OCI-LY7 (cell line): Measurements from ENCODE around the gene MSLN. TPM values are rescaled to one million over a fixed set of nuclear protein-coding genes. Genes with fewer than 3 reads are reported as not detected.

Source experiments
- BruUV-seq: library from RNA; stranded (reverse); fragments of 400-500 nt; replicated peaks from 2 replicates; lab custom pipeline; 2021; lab: Mats Ljungman, UMichigan
- CTCF ChIA-PET: fragments of 300-600 bp; sonication (Branson Sonifier 250); formaldehyde crosslinking; loops from one replicate; lab custom pipeline; 2022; ENCODE audit warnings: antibody characterized with exemption; ENCODE audit not compliant: unreplicated experiment; lab: Charles Lee
- POLR2A ChIA-PET: fragments of 300-600 bp; sonication (Branson Sonifier 250); formaldehyde crosslinking; loops from one replicate; lab custom pipeline; 2022; ENCODE audit warnings: antibody characterized with exemption; lab: Charles Lee
- DNase-seq: peaks from one replicate; pipeline ENCODE4 v3.0.0-alpha.2; 2015; ENCODE audit warnings: low spot score
- H2AFZ ChIP-seq: fragments of 200-600 bp; sonication (generic), shearing (Covaris generic); 2 replicates; pipeline ENCODE4 v1.6.1; 2014; ENCODE audit warnings: mild to moderate bottlenecking, antibody characterized with exemption, low read length, moderate library complexity
- H3K27ac ChIP-seq: fragments of 200-600 bp; sonication (generic); 2 replicates; pipeline ENCODE4 v1.5.1; 2014; ENCODE audit warnings: mixed run types, low read depth, mild to moderate bottlenecking, moderate library complexity, low read length, inconsistent platforms; ENCODE audit not compliant: poor library complexity, severe bottlenecking
- H3K36me3 ChIP-seq: fragments of 200-600 bp; sonication (generic); 2 replicates; pipeline ENCODE4 v1.6.1; 2014; ENCODE audit warnings: mild to moderate bottlenecking, antibody characterized with exemption, low read length, moderate library complexity, mixed read lengths; ENCODE audit not compliant: insufficient read depth
- H3K4me1 ChIP-seq: fragments of 200-600 bp; sonication (generic); 2 replicates; pipeline ENCODE4 v1.5.1; 2014; ENCODE audit warnings: mild to moderate bottlenecking, low read length; ENCODE audit not compliant: insufficient read depth, poor library complexity, severe bottlenecking
- H3K4me2 ChIP-seq: fragments of 200-600 bp; sonication (generic); 2 replicates; pipeline ENCODE4 v1.6.1; 2014; ENCODE audit warnings: mild to moderate bottlenecking, low read length
- H3K4me3 ChIP-seq: fragments of 200-600 bp; sonication (generic); 2 replicates; pipeline ENCODE4 v1.5.1; 2014; ENCODE audit warnings: mild to moderate bottlenecking, low read depth, low read length; ENCODE audit not compliant: poor library complexity, severe bottlenecking
- H3K79me2 ChIP-seq: fragments of 200-600 bp; sonication (generic); 2 replicates; pipeline ENCODE4 v1.6.1; 2016; ENCODE audit warnings: low read depth, mild to moderate bottlenecking, low read length, moderate library complexity, mixed read lengths; ENCODE audit not compliant: insufficient read depth
- H3K9me2 ChIP-seq: fragments of 200-600 bp; sonication (generic); 2 replicates; pipeline ENCODE4 v1.6.1; 2016; ENCODE audit warnings: mild to moderate bottlenecking, low read length, mixed read lengths; ENCODE audit not compliant: insufficient read depth
- H3K9me3 ChIP-seq: fragments of 200-600 bp; sonication (generic); 2 replicates; pipeline ENCODE4 v1.6.1; 2014; ENCODE audit warnings: mild to moderate bottlenecking, mixed run types, low read length, mixed read lengths
- H4K20me1 ChIP-seq: fragments of 200-600 bp; sonication (generic); 2 replicates; pipeline ENCODE4 v1.6.1; 2014; ENCODE audit warnings: mild to moderate bottlenecking, antibody characterized with exemption, low read length, moderate library complexity, mixed read lengths; ENCODE audit not compliant: insufficient read depth
- EZH2phosphoT487 ChIP-seq: fragments of 200-600 bp; sonication (generic); IDR thresholded peaks from 2 replicates; pipeline ENCODE4 v1.6.1; 2018; ENCODE audit warnings: low read depth, borderline replicate concordance, mild to moderate bottlenecking, mixed run types, antibody characterized with exemption, low read length, moderate library complexity, mixed read lengths
- intact Hi-C: fragments of 100-400 bp; cut with micrococcal nuclease; formaldehyde crosslinking; loops from one replicate; pipeline ENCODE4 v1.10.0; 2022; ENCODE audit not compliant: unreplicated experiment
- total RNA-seq, 2 experiments: library from RNA; depleted of rRNA in 1 of 2; stranded (reverse); fragments of >200 nt in 1 of 2; shearing (Covaris generic) in 1 of 2; gene quantifications; 2 replicates each; pipeline ENCODE4 v1.2.3, GENCODE V29; 2014 to 2022
- TF ChIP-seq, protein P1 (sequence below): fragments of 200-600 bp; sonication (generic); conservative IDR thresholded peaks from 2 replicates; pipeline ENCODE4 v1.5.1; 2014; ENCODE audit warnings: mild to moderate bottlenecking, antibody characterized with exemption, low read length, moderate library complexity, mixed read lengths

Gene MSLN
- total RNA-seq, 2 experiments from 2014 or later, result 0.13 to 0.44 TPM

DNA sequence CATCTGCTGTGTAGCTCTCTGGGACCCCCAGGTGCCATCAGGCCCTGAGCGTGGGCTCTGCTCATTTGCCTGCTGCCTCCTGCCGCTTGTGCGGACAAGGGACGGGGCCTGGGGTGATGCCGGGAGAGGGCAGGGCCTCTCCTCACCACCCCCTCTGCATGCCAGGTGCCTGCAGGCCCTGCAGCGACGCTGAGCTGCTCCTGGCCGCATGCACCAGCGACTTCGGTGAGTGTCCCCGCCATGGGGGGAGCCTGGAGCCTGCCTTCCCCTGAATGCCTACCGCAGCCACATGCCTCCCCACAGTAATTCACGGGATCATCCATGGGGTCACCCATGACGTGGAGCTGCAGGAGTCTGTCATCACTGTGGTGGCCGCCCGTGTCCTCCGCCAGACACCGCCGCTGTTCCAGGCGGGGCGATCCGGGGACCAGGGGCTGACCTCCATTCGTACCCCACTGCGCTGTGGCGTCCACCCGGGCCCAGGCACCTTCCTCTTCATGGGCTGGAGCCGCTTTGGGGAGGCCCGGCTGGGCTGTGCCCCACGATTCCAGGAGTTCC, 43.7 kb upstream of the MSLN start:
- no peak overlapping the region for H3K4me2 ChIP-seq

DNA sequence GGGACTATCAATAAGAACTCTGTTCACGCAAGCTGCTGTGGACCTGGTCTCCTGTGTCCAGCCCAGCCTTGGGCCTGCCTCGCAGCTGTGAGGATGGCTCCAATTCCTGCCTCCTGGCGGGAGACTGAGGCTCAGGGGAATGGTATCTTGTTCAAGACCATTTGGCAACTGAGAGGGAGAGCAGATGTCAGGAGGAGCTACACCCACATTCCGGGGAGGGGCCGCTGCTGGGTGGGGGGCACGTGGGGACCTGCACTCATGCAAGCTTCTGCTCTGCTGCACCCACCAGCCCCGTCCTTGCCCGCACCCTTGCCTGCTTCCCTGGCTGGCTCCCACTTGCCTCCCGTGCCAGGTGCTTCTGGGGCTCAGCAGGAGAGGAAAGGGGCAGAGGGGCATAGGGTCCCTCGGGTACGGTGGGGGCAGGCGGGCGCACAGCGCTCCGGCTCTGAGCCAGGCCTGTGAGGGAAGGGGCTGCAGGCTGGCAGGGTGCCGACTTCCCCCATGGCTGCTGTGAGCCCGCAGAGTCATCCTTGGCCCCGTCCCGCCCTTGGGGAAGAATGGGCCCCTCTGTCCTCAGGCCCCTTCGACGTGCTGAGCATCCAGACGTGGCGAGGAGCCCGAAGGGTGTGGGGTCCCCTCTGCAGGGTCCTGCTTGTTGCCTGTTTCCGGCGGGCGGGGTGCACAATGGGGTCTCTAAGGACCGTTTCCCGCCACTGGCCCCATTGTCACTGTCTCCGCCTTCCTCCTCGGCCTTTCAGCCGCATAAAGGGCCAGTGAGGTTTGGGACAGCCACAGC, 42.9 kb upstream of the MSLN start:
- Histone ChIP-seq H2AFZ (no peak overlapping the region), H3K36me3 (0 out of 2 replicates have a peak, but pooled peaks cover 1% of the 10 kb centered on the region), H3K79me2 (no peaks in the 10 kb centered on the region), H3K4me1 (peaks cover 49% of the 10 kb centered on the region), H3K4me3 (no peak overlapping the region), H4K20me1 (no peaks in the 10 kb centered on the region), H3K9me3 (no peaks in the 10 kb centered on the region), H3K9me2 (no peaks in the 10 kb centered on the region), H3K27ac (no peak overlapping the region), H3K4me2 (no peak overlapping the region)
- intact Hi-C loops, result no loop called here
- DNase-seq, result no peak
- BruUV-seq, result no TSS peak
- POLR2A ChIA-PET, result no interaction called here
- TF ChIP-seq EZH2phosphoT487, result no peak
- TF ChIP-seq, protein P1, sequence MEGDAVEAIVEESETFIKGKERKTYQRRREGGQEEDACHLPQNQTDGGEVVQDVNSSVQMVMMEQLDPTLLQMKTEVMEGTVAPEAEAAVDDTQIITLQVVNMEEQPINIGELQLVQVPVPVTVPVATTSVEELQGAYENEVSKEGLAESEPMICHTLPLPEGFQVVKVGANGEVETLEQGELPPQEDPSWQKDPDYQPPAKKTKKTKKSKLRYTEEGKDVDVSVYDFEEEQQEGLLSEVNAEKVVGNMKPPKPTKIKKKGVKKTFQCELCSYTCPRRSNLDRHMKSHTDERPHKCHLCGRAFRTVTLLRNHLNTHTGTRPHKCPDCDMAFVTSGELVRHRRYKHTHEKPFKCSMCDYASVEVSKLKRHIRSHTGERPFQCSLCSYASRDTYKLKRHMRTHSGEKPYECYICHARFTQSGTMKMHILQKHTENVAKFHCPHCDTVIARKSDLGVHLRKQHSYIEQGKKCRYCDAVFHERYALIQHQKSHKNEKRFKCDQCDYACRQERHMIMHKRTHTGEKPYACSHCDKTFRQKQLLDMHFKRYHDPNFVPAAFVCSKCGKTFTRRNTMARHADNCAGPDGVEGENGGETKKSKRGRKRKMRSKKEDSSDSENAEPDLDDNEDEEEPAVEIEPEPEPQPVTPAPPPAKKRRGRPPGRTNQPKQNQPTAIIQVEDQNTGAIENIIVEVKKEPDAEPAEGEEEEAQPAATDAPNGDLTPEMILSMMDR, result no peak
- CTCF ChIA-PET, result no interaction called here

More for the DNA sequence above, 43.7 kb upstream of the MSLN start:
- peaks cover 41% of the 10 kb centered on the region for H3K4me1 ChIP-seq
- H2AFZ ChIP-seq, result no peak overlapping the region
- TF ChIP-seq, protein P1, result no peak
- TF ChIP-seq EZH2phosphoT487, result no peak
- H4K20me1 ChIP-seq, result no peaks in the 10 kb centered on the region
- intact Hi-C loops, result no loop called here
- CTCF ChIA-PET, result interaction anchor here (1.0 kb wide), 1 partner anchor 72 kb away, joined by 4 read pairs; the partner anchor contains the start of genes CHTF18 and RPUSD1
- no peak overlapping the region for H3K27ac ChIP-seq
- no TSS peak for BruUV-seq
- no peaks in the 10 kb centered on the region for H3K36me3 ChIP-seq
- no peak for DNase-seq
- H3K9me3 ChIP-seq, result no peaks in the 10 kb centered on the region
- no peaks in the 10 kb centered on the region for H3K79me2 ChIP-seq
- H3K4me3 ChIP-seq, result no peak overlapping the region
- no peaks in the 10 kb centered on the region for H3K9me2 ChIP-seq
- POLR2A ChIA-PET, result no interaction called here

DNA sequence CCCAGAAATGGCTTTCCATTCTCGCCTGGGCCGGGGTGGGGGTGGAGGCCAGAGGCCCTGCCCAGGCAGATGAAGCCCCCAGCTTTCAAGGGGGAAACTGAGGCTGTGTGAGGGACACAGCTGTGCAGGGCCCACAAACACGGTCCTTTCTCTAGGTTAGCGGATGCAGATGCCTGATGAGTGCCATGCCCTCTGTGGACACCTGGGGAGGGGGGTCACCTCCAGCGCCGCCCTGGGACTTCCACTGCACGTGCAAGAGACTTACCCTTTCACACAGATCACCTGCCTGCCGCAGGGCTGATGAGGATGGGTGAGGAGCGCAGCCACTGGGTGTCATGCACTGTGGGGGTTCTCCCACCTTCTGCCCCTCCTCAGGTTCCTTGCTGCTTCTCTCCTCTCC, 42.1 kb upstream of the MSLN start:
- no peaks in the 10 kb centered on the region for H3K9me2 ChIP-seq
- BruUV-seq, result no TSS peak
- peaks cover 55% of the 10 kb centered on the region for H3K4me1 ChIP-seq
- H4K20me1 ChIP-seq, result no peaks in the 10 kb centered on the region
- intact Hi-C loops, result no loop called here
- POLR2A ChIA-PET, result no interaction called here
- no peak for TF ChIP-seq EZH2phosphoT487
- TF ChIP-seq, protein P1, result no peak
- no peak overlapping the region for H2AFZ ChIP-seq
- H3K4me3 ChIP-seq, result no peak overlapping the region
- H3K9me3 ChIP-seq, result no peaks in the 10 kb centered on the region
- no peak for DNase-seq
- H3K27ac ChIP-seq, result no peak overlapping the region
- CTCF ChIA-PET, result no interaction called here
- H3K36me3 ChIP-seq, result 0 out of 2 replicates have a peak, but pooled peaks cover 9% of the 10 kb centered on the region
- H3K79me2 ChIP-seq, result no peaks in the 10 kb centered on the region
- no peak overlapping the region for H3K4me2 ChIP-seq
